K562 (cell line): Measurements from ENCODE around the gene CPSF7.

Experiments used
- CCAR2 ChIP-seq: fragments of 200-400 bp; formaldehyde crosslinking; IDR thresholded peaks from 2 replicates; pipeline ENCODE4 v1.6.1; 2017; ENCODE audit warnings: mild to moderate bottlenecking, low read depth, low read length
- CHCHD3 ChIP-seq: fragments of 250-450 bp; sonication (Bioruptor Pico); IDR thresholded peaks from 2 replicates; pipeline ENCODE4 v2.1.2; 2022; ENCODE audit warnings: mild to moderate bottlenecking
- FOXJ3 ChIP-seq: sonication (generic); formaldehyde crosslinking; IDR thresholded peaks from 2 replicates; pipeline ENCODE4 v1.4.0; 2020; ENCODE audit warnings: mild to moderate bottlenecking, missing genetic modification reagents
- MEF2A ChIP-seq: IDR thresholded peaks from 2 replicates; pipeline ENCODE4 v1.6.1; 2011; ENCODE audit warnings: low read depth, mild to moderate bottlenecking, low read length, moderate library complexity; ENCODE audit not compliant: control insufficient read depth
- NBN ChIP-seq: fragments of 450-650 bp; IDR thresholded peaks from 2 replicates; pipeline ENCODE4 v1.6.1; 2016; ENCODE audit warnings: low read depth, mild to moderate bottlenecking
- POLR2A ChIP-seq: fragments of 450-650 bp; conservative IDR thresholded peaks from 2 replicates; pipeline ENCODE4 v1.6.1; 2016
- TBL1XR1 ChIP-seq, 2 experiments: IDR thresholded peaks; 2 replicates each; pipeline ENCODE4 v1.6.1; 2012; ENCODE audit warnings: improper control_type of control experiment in 2 of 2, low read length in 2 of 2, mild to moderate bottlenecking in 1 of 2
- TF ChIP-seq, protein P1 (sequence below), 3 experiments: IDR thresholded peaks in 2 of 3; conservative IDR thresholded peaks in 1 of 3; 2 replicates each; pipeline ENCODE4 v1.5.1; 2011 to 2012; ENCODE audit warnings: low read length in 3 of 3, mild to moderate bottlenecking in 3 of 3, control low read depth in 2 of 3, improper control_type of control experiment in 1 of 3, inconsistent platforms in 1 of 3, low read depth in 1 of 3, mixed read lengths in 1 of 3, moderate library complexity in 1 of 3; ENCODE audit not compliant: insufficient read depth in 2 of 3
- TF ChIP-seq, protein P2 (sequence below): sonication (generic); formaldehyde crosslinking; IDR thresholded peaks from 2 replicates; pipeline ENCODE4 v1.5.0; 2020; ENCODE audit warnings: missing genetic modification reagents

DNA sequence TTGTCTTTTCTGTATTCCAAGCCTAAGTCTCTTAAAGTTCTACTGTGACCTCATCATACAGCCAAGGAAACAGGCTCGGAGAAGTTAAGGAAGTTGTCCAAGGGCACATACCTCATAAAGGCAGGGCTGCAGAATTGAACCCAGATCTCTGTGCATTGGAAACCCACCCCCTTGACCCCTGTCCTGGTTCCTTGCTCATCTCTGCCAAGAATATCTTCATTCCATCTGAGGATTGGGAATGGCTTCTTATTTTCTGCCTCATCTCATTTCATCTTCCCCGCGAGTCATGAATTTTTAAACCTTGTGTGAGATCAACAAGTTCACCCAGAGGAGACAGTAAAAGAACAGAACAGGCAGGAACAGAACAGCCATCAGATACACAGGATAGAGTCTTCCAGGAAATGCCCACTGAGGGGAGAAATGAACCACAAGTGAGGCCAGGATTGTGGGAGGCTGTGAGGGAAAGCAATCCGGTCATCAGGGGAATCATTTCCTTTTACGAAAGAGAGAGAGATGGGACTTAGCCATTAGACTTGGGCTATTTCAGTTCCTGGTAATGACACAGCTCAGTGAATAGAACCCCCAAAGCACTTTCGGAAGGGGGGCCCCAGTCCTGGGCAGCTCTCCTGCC is 44.4 kb upstream of the CPSF7 start:
- no peak for TF ChIP-seq TBL1XR1 (IDR thresholded peaks at IDR 0.05; ENCODE audit: low read length in 2 of 2)
- TF ChIP-seq MEF2A: no peak
- no peak for TF ChIP-seq CHCHD3
- TF ChIP-seq, protein P1, sequence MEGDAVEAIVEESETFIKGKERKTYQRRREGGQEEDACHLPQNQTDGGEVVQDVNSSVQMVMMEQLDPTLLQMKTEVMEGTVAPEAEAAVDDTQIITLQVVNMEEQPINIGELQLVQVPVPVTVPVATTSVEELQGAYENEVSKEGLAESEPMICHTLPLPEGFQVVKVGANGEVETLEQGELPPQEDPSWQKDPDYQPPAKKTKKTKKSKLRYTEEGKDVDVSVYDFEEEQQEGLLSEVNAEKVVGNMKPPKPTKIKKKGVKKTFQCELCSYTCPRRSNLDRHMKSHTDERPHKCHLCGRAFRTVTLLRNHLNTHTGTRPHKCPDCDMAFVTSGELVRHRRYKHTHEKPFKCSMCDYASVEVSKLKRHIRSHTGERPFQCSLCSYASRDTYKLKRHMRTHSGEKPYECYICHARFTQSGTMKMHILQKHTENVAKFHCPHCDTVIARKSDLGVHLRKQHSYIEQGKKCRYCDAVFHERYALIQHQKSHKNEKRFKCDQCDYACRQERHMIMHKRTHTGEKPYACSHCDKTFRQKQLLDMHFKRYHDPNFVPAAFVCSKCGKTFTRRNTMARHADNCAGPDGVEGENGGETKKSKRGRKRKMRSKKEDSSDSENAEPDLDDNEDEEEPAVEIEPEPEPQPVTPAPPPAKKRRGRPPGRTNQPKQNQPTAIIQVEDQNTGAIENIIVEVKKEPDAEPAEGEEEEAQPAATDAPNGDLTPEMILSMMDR (IDR thresholded peaks at IDR 0.05 in 2 of 3, conservative IDR thresholded peaks at IDR 0.05 in 1 of 3; ENCODE audit: insufficient read depth in 2 of 3, low read depth in 1 of 3, low read length in 3 of 3): no peak
- TF ChIP-seq, protein P2, sequence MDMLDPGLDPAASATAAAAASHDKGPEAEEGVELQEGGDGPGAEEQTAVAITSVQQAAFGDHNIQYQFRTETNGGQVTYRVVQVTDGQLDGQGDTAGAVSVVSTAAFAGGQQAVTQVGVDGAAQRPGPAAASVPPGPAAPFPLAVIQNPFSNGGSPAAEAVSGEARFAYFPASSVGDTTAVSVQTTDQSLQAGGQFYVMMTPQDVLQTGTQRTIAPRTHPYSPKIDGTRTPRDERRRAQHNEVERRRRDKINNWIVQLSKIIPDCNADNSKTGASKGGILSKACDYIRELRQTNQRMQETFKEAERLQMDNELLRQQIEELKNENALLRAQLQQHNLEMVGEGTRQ (CRISPR knock-in tag): no peak
- no peak for TF ChIP-seq FOXJ3 (CRISPR knock-in tag)
- TF ChIP-seq NBN: no peak
- no peak for TF ChIP-seq CCAR2
- no peak for TF ChIP-seq POLR2A
